Chondrocyte (in vitro differentiated cells): ENCODE results near the gene DCP1B. TPM values are rescaled to one million over a fixed set of nuclear protein-coding genes. Genes with fewer than 3 reads are reported as not detected.
A peak's percentile ranks its signal among the peaks of the same experiment; 100 is the strongest.

Experiments
- DNase-seq: peaks from one replicate; pipeline ENCODE4 v3.0.0; 2021; ENCODE audit warnings: mixed read lengths, low spot score
- H3K27ac Mint-ChIP-seq: one replicate; pipeline ENCODE4 v1.8.0; 2021; ENCODE audit warnings: mild to moderate bottlenecking, moderate library complexity, mixed read lengths; ENCODE audit not compliant: unreplicated experiment
- H3K27me3 Mint-ChIP-seq: 2 replicates; pipeline ENCODE4 v1.8.0; 2021; ENCODE audit warnings: low read depth, mixed read lengths
- H3K36me3 Mint-ChIP-seq: 2 replicates; pipeline ENCODE4 v1.8.0; 2021; ENCODE audit warnings: low read depth, mixed read lengths
- H3K4me1 Mint-ChIP-seq: 2 replicates; pipeline ENCODE4 v1.8.0; 2021; ENCODE audit warnings: low read depth, mild to moderate bottlenecking, mixed read lengths
- H3K4me3 Mint-ChIP-seq: one replicate; pipeline ENCODE4 v1.8.0; 2021; ENCODE audit warnings: mild to moderate bottlenecking, moderate library complexity, mixed read lengths; ENCODE audit not compliant: unreplicated experiment
- H3K9me3 Mint-ChIP-seq: 2 replicates; pipeline ENCODE4 v1.8.0; 2021; ENCODE audit warnings: low read depth, mixed read lengths
- CTCF ChIP-seq: fragments of 200-600 bp; sonication (generic); IDR thresholded peaks from 2 replicates; pipeline ENCODE4 v1.5.0; 2021; ENCODE audit warnings: antibody characterized with exemption, mild to moderate bottlenecking, moderate library complexity
- total RNA-seq: library from RNA; stranded (reverse); gene quantifications from 3 replicates; pipeline ENCODE4 v1.2.1, GENCODE V29; 2021

Gene DCP1B
- total RNA-seq, 1 donor from 2014 or later, result 12.7 TPM

- H3K27me3 Mint-ChIP-seq, result no peaks in the 10 kb centered on the region
- H3K9me3 Mint-ChIP-seq, result no peaks in the 10 kb centered on the region
- H3K4me1 Mint-ChIP-seq, result no peaks in the 10 kb centered on the region
- no peak overlapping the region for H3K4me3 Mint-ChIP-seq
- no peak for TF ChIP-seq CTCF
- H3K27ac Mint-ChIP-seq, result no peak overlapping the region
- no peak for DNase-seq
- H3K36me3 Mint-ChIP-seq, result no peaks in the 10 kb centered on the region
Observed at GRCh38 chr12:2011643-2012607, 7.7 kb upstream of the DCP1B start.

- no peak overlapping the region for H3K27ac Mint-ChIP-seq
- no peaks in the 10 kb centered on the region for H3K27me3 Mint-ChIP-seq
- H3K4me3 Mint-ChIP-seq, result no peak overlapping the region
- peaks cover 7% of the 10 kb centered on the region for H3K4me1 Mint-ChIP-seq
- peak; percentile 20 for TF ChIP-seq CTCF
- no peak for DNase-seq
- no peaks in the 10 kb centered on the region for H3K9me3 Mint-ChIP-seq
- no peaks in the 10 kb centered on the region for H3K36me3 Mint-ChIP-seq
Observed at GRCh38 chr12:2009623-2010022, 5.4 kb upstream of the DCP1B start.

GRCh38 chr12:2008677-2009076, 4.4 kb upstream of the DCP1B start:
- Mint-ChIP-seq H3K4me3 (no peak overlapping the region), H3K4me1 (peaks cover 11% of the 10 kb centered on the region), H3K36me3 (no peaks in the 10 kb centered on the region), H3K27ac (no peak overlapping the region), H3K27me3 (no peaks in the 10 kb centered on the region), H3K9me3 (no peaks in the 10 kb centered on the region)
- DNase-seq, result no peak
- TF ChIP-seq CTCF, result no peak

- Mint-ChIP-seq H3K4me1 (peaks cover 35% of the 10 kb centered on the region), H3K27me3 (no peaks in the 10 kb centered on the region), H3K36me3 (no peaks in the 10 kb centered on the region), H3K9me3 (no peaks in the 10 kb centered on the region), H3K27ac (peak overlapping the region; percentile 98), H3K4me3 (peak overlapping the region; percentile 94)
- no peak for TF ChIP-seq CTCF
- no peak for DNase-seq
Observed at GRCh38 chr12:2003676-2004112, 563 bp downstream of the DCP1B start.

- Mint-ChIP-seq H3K4me3 (no peak overlapping the region), H3K4me1 (peaks cover 13% of the 10 kb centered on the region), H3K9me3 (no peaks in the 10 kb centered on the region), H3K27me3 (no peaks in the 10 kb centered on the region), H3K36me3 (peaks cover 21% of the 10 kb centered on the region), H3K27ac (peak overlapping the region; percentile 56)
- no peak for TF ChIP-seq CTCF
- DNase-seq, result no peak
Observed at GRCh38 chr12:1995205-1995896, 8.9 kb downstream of the DCP1B start.
